ENCODE data around the gene SUN1. TPM values are rescaled to one million over a fixed set of nuclear protein-coding genes. Genes with fewer than 3 reads are reported as not detected.

SUN1 gene
- total and polyA plus RNA-seq, 2 experiments from 2014 or later = 63.3 to 145 TPM

DNA sequence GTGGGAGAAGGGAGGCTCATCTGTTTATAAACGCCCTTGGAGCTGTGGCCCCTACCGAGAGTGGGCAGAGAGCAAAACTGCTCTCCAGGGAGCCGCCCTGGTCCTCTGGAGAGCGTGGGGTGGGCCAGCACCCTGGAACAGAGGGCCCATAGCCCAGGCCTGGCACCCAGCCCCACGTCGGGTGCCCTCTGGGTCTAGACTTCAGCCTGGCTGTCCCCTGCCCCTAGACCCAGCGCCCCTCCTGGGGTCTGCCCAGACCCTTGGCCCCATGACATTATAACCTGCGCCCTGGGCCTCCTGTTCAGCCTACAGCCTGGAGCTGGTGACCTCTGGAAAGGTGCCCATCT, 68.7 kb downstream of the SUN1 start:
- Mint-ChIP-seq H3K27me3 (ENCODE audit: insufficient read depth, low read depth, poor library complexity) (peaks cover 20% of the 10 kb centered on the region), H3K4me3 (no peak overlapping the region), H3K36me3 (ENCODE audit: low read depth) (peaks cover 8% of the 10 kb centered on the region), H3K4me1 (no peaks in the 10 kb centered on the region; the same call in 2 of the 3 replicates), H3K27ac (no peak overlapping the region; the same call in 1 of the 2 replicates), H3K9me3 (no peaks in the 10 kb centered on the region)
- Histone ChIP-seq H3K27me3 (ENCODE audit: insufficient read depth) (peaks cover 8% of the 10 kb centered on the region), H4K20me1 (replicated peaks; ENCODE audit: insufficient read depth) (no peaks in the 10 kb centered on the region), H3K36me3 (ENCODE audit: insufficient read depth) (no peaks in the 10 kb centered on the region), H3K4me2 (no peak overlapping the region), H3K4me1 (ENCODE audit: insufficient read depth) (no peaks in the 10 kb centered on the region), H3K79me2 (replicated peaks; ENCODE audit: insufficient read depth) (no peaks in the 10 kb centered on the region), H3K9me2 (ENCODE audit: insufficient read depth) (no peaks in the 10 kb centered on the region), H3K27ac (ENCODE audit: low read depth) (no peak overlapping the region), H3K4me3 (no peak overlapping the region), H3F3A (replicated peaks; ENCODE audit: low read depth) (0 out of 2 replicates have a peak, but pooled peaks cover 4% of the 10 kb centered on the region), H2AFZ (no peak overlapping the region)
- ATAC-seq = peak; percentile 9; the same call in 2 of the 3 replicates
- no peak for DNase-seq (ENCODE audit: low spot score)
- no peak for TF ChIP-seq NANOG (IDR thresholded peaks at IDR 0.05; ENCODE audit: borderline replicate concordance)
- TF ChIP-seq CREB1 (CRISPR knock-in tag; IDR thresholded peaks at IDR 0.05; ENCODE audit: low read depth) = no peak
- TF ChIP-seq EZH2phosphoT487 (IDR thresholded peaks at IDR 0.05; ENCODE audit: unreplicated experiment) = no peak
- TF ChIP-seq, protein P1, sequence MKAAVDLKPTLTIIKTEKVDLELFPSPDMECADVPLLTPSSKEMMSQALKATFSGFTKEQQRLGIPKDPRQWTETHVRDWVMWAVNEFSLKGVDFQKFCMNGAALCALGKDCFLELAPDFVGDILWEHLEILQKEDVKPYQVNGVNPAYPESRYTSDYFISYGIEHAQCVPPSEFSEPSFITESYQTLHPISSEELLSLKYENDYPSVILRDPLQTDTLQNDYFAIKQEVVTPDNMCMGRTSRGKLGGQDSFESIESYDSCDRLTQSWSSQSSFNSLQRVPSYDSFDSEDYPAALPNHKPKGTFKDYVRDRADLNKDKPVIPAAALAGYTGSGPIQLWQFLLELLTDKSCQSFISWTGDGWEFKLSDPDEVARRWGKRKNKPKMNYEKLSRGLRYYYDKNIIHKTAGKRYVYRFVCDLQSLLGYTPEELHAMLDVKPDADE (IDR thresholded peaks at IDR 0.05) = no peak
- TF ChIP-seq, protein P2, sequence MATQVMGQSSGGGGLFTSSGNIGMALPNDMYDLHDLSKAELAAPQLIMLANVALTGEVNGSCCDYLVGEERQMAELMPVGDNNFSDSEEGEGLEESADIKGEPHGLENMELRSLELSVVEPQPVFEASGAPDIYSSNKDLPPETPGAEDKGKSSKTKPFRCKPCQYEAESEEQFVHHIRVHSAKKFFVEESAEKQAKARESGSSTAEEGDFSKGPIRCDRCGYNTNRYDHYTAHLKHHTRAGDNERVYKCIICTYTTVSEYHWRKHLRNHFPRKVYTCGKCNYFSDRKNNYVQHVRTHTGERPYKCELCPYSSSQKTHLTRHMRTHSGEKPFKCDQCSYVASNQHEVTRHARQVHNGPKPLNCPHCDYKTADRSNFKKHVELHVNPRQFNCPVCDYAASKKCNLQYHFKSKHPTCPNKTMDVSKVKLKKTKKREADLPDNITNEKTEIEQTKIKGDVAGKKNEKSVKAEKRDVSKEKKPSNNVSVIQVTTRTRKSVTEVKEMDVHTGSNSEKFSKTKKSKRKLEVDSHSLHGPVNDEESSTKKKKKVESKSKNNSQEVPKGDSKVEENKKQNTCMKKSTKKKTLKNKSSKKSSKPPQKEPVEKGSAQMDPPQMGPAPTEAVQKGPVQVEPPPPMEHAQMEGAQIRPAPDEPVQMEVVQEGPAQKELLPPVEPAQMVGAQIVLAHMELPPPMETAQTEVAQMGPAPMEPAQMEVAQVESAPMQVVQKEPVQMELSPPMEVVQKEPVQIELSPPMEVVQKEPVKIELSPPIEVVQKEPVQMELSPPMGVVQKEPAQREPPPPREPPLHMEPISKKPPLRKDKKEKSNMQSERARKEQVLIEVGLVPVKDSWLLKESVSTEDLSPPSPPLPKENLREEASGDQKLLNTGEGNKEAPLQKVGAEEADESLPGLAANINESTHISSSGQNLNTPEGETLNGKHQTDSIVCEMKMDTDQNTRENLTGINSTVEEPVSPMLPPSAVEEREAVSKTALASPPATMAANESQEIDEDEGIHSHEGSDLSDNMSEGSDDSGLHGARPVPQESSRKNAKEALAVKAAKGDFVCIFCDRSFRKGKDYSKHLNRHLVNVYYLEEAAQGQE (IDR thresholded peaks at IDR 0.05; ENCODE audit: unreplicated experiment) = no peak
- TF ChIP-seq ZNF114 (CRISPR knock-in tag; IDR thresholded peaks at IDR 0.05) = no peak
- TF ChIP-seq, protein P3, sequence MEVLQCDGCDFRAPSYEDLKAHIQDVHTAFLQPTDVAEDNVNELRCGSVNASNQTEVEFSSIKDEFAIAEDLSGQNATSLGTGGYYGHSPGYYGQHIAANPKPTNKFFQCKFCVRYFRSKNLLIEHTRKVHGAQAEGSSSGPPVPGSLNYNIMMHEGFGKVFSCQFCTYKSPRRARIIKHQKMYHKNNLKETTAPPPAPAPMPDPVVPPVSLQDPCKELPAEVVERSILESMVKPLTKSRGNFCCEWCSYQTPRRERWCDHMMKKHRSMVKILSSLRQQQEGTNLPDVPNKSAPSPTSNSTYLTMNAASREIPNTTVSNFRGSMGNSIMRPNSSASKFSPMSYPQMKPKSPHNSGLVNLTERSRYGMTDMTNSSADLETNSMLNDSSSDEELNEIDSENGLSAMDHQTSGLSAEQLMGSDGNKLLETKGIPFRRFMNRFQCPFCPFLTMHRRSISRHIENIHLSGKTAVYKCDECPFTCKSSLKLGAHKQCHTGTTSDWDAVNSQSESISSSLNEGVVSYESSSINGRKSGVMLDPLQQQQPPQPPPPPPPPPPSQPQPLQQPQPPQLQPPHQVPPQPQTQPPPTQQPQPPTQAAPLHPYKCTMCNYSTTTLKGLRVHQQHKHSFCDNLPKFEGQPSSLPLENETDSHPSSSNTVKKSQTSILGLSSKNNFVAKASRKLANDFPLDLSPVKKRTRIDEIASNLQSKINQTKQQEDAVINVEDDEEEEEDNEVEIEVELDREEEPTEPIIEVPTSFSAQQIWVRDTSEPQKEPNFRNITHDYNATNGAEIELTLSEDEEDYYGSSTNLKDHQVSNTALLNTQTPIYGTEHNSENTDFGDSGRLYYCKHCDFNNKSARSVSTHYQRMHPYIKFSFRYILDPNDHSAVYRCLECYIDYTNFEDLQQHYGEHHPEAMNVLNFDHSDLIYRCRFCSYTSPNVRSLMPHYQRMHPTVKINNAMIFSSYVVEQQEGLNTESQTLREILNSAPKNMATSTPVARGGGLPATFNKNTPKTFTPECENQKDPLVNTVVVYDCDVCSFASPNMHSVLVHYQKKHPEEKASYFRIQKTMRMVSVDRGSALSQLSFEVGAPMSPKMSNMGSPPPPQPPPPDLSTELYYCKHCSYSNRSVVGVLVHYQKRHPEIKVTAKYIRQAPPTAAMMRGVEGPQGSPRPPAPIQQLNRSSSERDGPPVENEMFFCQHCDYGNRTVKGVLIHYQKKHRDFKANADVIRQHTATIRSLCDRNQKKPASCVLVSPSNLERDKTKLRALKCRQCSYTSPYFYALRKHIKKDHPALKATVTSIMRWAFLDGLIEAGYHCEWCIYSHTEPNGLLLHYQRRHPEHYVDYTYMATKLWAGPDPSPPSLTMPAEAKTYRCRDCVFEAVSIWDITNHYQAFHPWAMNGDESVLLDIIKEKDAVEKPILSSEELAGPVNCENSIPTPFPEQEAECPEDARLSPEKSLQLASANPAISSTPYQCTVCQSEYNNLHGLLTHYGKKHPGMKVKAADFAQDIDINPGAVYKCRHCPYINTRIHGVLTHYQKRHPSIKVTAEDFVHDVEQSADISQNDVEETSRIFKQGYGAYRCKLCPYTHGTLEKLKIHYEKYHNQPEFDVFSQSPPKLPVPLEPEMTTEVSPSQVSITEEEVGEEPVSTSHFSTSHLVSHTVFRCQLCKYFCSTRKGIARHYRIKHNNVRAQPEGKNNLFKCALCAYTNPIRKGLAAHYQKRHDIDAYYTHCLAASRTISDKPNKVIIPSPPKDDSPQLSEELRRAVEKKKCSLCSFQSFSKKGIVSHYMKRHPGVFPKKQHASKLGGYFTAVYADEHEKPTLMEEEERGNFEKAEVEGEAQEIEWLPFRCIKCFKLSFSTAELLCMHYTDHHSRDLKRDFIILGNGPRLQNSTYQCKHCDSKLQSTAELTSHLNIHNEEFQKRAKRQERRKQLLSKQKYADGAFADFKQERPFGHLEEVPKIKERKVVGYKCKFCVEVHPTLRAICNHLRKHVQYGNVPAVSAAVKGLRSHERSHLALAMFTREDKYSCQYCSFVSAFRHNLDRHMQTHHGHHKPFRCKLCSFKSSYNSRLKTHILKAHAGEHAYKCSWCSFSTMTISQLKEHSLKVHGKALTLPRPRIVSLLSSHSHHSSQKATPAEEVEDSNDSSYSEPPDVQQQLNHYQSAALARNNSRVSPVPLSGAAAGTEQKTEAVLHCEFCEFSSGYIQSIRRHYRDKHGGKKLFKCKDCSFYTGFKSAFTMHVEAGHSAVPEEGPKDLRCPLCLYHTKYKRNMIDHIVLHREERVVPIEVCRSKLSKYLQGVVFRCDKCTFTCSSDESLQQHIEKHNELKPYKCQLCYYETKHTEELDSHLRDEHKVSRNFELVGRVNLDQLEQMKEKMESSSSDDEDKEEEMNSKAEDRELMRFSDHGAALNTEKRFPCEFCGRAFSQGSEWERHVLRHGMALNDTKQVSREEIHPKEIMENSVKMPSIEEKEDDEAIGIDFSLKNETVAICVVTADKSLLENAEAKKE (CRISPR knock-in tag; IDR thresholded peaks at IDR 0.05) = no peak
- TF ChIP-seq ZNF331 (CRISPR knock-in tag; IDR thresholded peaks at IDR 0.05; ENCODE audit: low read depth) = no peak
- no peak for TF ChIP-seq JUNB (IDR thresholded peaks at IDR 0.05; ENCODE audit: unreplicated experiment)
- no peak for TF ChIP-seq EZH2 (IDR thresholded peaks at IDR 0.05; ENCODE audit: low read depth, unreplicated experiment)
- TF ChIP-seq POLR2AphosphoS5 (IDR thresholded peaks at IDR 0.05; ENCODE audit: low read depth) = no peak
- TF ChIP-seq, protein P4, sequence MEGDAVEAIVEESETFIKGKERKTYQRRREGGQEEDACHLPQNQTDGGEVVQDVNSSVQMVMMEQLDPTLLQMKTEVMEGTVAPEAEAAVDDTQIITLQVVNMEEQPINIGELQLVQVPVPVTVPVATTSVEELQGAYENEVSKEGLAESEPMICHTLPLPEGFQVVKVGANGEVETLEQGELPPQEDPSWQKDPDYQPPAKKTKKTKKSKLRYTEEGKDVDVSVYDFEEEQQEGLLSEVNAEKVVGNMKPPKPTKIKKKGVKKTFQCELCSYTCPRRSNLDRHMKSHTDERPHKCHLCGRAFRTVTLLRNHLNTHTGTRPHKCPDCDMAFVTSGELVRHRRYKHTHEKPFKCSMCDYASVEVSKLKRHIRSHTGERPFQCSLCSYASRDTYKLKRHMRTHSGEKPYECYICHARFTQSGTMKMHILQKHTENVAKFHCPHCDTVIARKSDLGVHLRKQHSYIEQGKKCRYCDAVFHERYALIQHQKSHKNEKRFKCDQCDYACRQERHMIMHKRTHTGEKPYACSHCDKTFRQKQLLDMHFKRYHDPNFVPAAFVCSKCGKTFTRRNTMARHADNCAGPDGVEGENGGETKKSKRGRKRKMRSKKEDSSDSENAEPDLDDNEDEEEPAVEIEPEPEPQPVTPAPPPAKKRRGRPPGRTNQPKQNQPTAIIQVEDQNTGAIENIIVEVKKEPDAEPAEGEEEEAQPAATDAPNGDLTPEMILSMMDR (conservative IDR thresholded peaks at IDR 0.05; ENCODE audit: low read depth in 2 of 2) = no peak
- no peak for TF ChIP-seq STAT1 (IDR thresholded peaks at IDR 0.05; ENCODE audit: unreplicated experiment)

All from GM23338 (cell line).